HG03469 (cell line): Measurements from ENCODE around the gene FHIP1A.

Experiments used
- ATAC-seq: cut with Tn5 transposase; IDR thresholded peaks from one replicate; pipeline ENCODE4 v1.9.1; 2021; ENCODE audit warnings: mild to moderate bottlenecking, moderate library complexity, moderate number of reproducible peaks; ENCODE audit not compliant: unreplicated experiment

FHIP1A gene

DNA sequence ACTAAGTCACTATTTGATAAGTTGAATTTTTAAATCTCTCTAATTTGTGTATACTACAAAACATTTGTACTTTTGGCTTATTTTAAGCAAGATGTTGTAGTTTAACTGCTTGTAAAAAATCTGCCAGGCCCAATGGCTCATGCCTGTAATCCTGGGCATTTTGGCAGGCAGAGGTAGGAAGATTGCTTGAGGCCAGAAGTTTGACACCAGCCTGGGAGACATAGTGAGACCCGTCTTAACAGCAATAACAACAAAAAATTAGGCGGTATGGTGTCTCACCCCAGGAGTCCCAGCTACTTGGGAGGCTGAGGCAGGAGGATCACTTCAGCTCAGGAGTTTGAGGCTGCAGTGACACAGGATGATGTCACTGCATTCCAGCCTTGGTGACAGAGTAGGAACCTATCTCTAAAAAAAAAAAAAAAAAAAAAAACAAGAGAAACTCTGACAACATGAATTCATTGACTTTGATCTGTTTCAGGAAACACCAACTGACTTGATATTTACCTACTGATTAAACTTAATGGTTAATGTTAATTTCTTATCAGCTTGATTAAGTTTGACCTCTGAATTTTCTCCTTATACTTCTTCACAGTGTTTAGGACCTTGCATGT, 8.9 kb downstream of the FHIP1A start:
- no peak for ATAC-seq

- no peak for ATAC-seq
Observed at GRCh38 chr4:151418385-151418784, 9.4 kb downstream of the FHIP1A start.

DNA sequence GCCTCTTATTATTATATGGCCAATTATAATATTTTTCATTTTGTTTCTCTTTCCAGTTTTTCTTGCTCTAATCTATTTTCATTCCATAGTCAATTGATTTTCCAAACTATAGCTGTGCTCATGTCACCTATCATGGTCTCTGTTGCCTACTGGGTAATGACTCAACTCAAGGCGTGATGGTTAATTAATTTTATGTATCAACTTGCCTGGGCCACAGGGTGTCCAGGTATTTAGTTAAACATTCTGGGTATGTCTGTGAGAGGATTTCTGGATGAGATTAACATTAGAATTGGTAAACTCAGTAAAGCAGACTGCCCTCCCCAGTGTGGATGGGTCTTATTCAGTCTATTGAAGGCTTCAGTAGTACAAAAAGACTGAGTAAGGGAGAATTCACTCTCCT, 9.9 kb downstream of the FHIP1A start:
- no peak for ATAC-seq

DNA sequence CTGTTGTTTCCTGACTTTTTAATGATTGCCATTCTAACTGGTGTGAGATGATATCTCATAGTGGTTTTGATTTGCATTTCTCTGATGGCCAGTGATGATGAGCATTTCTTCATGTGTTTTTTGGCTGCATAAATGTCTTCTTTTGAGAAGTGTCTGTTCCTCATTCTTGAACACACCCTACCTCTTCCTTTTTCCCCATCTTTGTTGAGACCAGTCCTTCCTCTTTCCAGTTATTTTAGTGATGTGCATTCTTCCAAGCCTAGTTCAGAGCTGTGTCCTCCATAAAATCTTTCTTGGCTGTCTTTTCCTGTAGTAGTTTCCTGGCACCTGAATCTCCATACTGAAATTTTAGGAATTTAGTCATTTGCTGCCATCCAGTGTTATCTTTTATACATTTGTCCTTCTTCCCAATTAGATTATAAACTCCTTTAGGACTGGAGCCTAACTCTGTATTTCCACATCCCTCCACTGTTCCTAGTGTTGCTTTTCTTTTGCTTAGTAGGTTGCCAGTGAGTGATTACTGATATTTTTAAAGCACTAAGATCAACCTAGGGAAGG, 11.4 kb downstream of the FHIP1A start:
- no peak for ATAC-seq

- no peak for ATAC-seq
Observed at GRCh38 chr4:151422854-151423253, 13.9 kb downstream of the FHIP1A start.

DNA sequence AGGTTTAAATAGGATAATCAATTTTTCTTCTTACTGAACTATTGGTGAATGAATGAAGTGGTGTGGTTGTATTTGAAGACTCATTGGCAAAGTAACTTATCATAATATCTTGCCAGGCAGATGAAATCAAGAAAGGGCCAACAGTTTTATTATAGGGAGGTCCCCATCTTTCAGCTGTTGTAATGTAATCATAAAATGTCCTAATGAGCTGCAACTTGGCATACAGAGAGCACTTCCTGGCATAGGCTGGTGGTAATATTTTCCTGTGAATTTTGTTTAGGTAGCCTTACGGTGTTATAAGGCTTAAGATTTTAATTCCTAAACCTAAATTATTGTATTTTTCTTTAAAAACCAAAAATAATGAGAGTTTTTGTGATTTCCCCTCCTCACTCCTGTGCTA, 17.5 kb downstream of the FHIP1A start:
- no peak for ATAC-seq

- no peak for ATAC-seq
Observed at GRCh38 chr4:151427266-151427665, 18.3 kb downstream of the FHIP1A start.

GRCh38 chr4:151428346-151428745, 19.4 kb downstream of the FHIP1A start:
- ATAC-seq = no peak

- peak; percentile 64 for ATAC-seq
Observed at GRCh38 chr4:151429957-151430570, 21.1 kb downstream of the FHIP1A start.

- ATAC-seq = no peak
Observed at GRCh38 chr4:151430740-151431457, 21.9 kb downstream of the FHIP1A start.

DNA sequence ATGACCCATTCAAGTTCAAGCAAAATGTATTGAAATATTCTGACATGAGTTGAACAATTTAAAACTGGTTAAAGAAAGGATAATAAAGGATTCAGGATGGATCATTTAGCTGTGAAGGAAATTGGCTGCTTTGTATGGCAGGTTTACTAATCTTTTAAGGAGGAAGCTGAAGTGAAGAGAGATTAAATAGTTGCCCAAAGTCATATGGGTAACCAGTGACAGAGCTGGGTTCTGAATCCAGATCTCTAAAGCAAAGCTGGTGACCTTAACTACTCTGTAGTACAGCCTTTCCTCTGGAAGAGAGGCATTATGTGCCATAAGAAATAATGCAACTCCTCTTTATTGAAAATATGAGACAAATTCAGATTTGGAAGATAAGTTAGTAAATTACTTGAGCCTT, 22.8 kb downstream of the FHIP1A start:
- no peak for ATAC-seq

DNA sequence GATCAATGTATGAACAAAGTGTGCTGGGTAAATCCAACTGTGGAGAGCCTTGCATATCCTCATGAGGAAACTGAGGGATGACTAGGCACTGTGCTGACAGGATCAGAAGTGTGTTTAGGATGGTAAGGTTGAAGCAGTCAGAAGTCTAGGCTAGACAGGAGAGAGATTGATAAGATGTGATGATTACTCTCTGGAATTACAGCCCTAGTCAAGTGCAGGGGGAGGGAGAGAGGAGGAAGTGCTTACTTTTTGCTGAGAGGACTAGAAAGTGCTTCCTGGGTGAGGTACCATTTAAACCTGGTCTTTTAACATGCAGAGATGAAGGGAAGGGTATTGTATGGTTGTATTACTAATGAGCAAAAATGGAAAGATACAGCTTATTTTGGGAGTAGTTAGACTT, 23.7 kb downstream of the FHIP1A start:
- ATAC-seq = no peak

DNA sequence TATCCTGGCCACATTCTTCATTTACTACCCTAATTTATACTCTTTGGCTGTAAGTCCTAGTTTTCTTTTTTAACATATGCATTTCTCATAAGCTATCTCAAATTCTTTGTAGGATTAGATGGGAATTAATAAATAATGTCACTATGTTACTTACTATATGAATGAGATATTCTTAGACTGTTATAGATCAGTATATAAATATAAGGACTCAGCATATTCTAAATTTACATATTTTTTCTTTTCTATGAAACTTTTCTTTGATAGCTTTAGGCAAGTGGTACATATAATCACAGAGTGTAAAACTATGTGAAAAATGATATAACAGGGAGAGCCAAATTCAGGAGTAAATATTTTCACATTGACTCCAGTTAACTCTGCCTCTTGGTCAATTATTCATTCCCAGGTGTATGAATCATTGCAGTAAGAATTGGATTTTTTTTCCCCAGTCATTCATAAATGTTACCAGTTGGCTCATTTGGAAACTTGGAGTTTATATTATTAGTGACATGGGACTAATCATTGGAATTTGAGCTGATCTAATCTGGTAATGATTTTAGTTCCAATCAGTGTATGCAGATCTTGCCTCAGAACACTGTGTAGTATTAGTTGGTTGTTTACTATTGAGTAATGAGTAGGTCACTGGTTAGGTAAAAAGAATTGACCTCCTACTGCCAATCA, 25.3 kb downstream of the FHIP1A start:
- ATAC-seq = no peak

DNA sequence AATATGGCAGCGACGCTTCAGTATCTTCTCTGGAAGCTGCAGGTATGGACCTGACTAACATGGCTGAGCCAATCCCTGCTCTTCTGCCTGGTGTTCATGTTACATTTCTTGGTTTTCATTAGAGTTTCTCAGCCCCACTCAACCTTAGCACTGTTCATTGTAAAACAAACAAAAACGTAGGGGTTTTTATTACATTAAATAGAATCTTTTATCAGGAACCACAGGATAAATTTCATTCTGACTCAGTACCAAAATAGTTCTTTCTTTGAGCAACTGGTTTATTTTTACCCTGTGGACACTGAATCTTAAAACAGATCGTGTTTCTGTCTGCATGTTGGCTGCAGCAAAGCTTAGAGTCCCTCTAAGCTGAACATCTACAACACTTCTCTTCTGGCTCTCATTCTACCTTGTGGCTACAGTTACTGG, 27.1 kb downstream of the FHIP1A start:
- ATAC-seq = no peak

DNA sequence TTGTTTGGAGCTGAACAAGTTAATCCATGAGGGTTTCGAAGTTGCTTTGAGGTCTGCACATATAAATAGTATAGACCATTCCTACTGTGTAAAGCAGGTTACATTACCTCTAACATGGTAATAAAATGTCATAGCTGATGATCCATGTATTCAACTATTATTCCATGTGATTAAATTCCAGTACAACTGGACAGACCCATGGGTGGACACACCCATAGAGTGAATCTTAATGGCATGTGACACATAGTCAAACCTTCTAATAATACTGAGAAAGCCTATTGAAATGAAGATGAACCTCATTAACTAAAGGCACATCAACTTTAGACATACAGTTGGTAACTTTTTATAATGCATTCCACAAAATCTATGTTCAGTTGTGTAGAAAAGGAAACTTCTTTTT, 28.5 kb downstream of the FHIP1A start:
- ATAC-seq = no peak

DNA sequence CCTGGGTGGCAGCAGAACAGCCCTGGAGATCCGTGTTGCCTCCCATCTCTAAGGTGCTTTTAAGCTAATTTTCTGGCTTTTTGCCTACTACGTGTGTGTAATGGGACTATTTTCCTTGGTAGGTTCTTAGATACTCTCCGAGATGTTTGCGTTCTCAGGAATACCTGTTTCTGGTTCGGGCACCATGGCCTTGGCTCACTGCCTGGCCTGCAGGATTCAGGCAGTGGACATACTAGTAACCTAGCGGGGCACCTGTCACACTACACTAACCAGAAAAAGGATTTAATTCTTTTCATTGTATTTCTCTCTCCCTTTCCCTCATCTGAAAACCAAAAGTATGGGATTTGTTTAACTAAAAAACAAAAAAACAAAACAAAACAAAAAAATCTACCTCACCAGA, 29.2 kb downstream of the FHIP1A start:
- no peak for ATAC-seq

- ATAC-seq = no peak
Observed at GRCh38 chr4:151439320-151439719, 30.3 kb downstream of the FHIP1A start.

- no peak for ATAC-seq
Observed at GRCh38 chr4:151442002-151442401, 33.0 kb downstream of the FHIP1A start.

DNA sequence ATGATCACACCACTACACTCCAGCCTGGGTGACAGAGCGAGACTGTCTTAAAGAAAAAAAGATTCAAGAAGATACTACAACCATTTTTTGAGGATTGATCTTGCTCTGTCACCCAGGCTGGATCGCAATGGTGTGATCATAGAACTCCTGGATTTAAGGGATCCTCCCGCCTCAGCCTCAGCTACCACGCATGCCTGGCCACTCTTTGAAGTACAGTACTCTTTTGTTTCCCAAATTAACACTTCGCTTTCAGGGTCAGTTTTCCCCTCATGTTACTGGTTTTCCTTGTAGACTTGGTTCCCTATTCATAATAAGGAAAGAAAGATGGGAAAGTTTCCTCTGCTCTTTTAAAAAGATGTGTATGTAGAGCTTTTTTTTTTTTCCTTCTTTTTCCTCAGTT, 34.3 kb downstream of the FHIP1A start:
- ATAC-seq = no peak

DNA sequence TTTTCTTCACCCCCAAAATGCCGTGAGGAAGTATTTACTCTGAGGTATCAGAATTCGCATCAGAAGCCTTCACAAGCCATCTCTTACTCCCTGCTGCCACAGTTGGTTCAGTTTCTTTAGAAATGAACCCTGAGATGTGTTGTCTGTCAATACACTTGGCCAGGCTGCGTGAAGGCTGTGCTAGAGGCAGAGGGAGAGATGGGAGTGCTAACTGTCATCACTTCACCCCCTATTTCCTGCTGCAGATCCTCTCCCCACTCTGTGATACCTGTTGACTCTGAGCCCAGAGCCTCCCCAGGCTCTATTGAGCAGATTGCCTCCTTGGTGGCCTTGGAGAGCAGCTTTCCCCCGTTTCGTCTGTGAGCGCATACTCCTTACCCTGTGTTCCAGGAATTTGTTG, 34.8 kb downstream of the FHIP1A start:
- ATAC-seq = no peak

GRCh38 chr4:151446208-151446607, 37.2 kb downstream of the FHIP1A start:
- no peak for ATAC-seq
